HG03469 (cell line): ENCODE data around the gene SPATS1.
"Not testable (repeated sequence)": the region's sequence is repeated elsewhere in the genome, so short reads cannot be mapped to it uniquely, and the experiment has no call there.

ENCODE experiments used
- ATAC-seq: cut with Tn5 transposase; IDR thresholded peaks from one replicate; pipeline ENCODE4 v1.9.1; 2021; ENCODE audit warnings: mild to moderate bottlenecking, moderate library complexity, moderate number of reproducible peaks; ENCODE audit not compliant: unreplicated experiment

The SPATS1 gene

DNA sequence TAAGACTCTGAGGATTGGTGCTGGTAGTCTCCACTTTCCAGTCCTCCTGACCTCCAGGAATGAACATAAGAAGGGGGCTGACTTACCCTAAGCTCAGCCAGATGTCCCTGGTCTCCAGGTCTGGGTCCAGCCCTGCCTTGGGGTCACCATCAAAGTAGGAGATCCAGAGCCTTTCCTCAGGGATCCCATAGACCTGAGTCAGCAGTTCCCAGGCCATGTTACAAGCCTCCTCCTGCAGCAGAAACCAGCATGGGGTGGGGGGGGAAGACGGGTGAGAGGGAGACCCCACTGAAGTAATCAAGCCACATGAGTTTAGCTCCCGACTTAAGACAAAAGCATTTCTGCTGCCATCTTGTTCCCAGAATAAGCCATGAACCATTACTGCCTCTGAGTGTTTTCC, 31.1 kb upstream of the SPATS1 start:
- ATAC-seq, result no peak

DNA sequence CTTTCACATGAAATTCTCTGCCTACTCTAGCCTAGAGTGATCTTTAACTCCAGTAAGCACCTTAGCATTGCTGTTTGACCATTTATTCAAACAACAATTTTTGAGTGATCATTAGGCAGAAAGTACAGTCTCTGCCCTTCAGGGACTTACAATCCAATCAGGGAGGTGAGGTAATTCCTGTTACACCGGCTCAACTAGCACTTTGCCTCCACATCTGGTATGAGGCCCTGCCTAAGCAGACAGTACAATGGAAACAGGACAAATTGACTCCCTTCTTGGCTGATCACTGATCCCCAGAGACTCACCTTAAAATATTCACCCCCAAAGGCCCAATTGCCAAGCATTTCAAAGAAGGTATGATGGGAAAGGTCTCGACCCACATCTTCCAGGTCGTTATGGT, 30.7 kb upstream of the SPATS1 start:
- ATAC-seq, result no peak

DNA sequence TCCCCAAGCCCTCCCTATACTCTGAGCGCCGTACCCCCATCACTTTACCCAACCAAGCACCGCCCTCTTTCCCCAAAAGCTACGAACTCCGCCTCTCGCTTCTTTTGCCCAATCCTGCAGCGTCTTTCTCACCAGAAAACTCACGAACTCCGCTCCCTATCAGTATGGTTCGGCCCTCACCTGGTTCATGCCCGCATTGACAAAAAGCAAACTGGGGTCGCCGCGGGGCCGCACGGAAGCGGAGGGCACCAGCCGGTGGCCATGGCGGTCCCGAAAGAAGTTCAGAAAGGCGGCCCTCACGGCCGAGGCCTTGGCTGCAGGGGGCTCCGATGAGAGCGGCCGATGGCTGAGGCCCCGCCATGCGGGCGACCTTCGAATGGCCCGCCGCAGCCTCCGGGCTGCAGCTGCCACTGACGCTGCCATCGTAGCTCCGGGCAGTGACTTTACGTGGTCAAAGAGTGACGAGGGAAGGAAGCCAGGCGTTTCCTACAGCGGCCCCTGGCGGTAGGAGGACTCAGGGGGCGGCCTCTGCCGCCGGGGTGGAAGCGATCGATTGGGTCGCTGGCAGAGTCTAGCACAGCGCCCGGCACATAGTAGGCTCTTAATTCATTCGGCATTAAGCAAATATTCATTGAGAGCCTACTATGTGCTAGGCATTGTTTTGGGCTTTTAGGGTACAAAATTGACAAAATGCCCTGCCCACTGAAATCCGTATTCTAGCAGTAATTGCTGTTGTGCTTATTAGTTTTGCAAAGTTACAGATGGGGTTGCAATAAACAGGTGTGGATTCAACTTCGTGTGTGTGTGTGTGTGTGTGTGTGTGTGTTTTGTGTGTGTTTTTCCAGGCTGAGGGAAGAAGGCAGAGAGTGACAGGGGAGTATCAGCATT, 29.3 kb upstream of the SPATS1 start, which contains the start of gene AARS2:
Gene AARS2, minus strand, starts transcription at position 447 of the 888 bp plus-strand sequence. Its CDS starts 24 bp downstream, at position 423.
- peak; percentile 85 for ATAC-seq

DNA sequence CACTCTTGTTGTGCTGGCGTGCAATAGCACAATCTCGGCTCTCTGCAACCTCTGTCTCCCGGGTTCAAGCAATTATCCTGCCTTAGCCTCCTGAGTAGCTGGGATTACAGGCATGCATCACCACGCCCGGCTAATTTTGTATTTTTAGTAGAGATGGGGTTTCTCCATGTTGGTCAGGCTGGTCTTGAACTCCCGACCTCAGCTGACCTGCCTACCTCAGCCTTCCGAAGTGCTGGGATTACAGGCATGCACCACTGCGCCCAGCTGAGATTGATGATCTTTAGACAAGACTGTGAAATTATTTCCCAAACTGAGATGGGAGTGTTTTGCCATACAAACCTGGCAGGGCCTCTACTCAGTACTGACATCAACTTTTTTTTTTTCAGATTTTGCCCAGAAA, 27.8 kb upstream of the SPATS1 start:
- not testable (repeated sequence) for ATAC-seq

DNA sequence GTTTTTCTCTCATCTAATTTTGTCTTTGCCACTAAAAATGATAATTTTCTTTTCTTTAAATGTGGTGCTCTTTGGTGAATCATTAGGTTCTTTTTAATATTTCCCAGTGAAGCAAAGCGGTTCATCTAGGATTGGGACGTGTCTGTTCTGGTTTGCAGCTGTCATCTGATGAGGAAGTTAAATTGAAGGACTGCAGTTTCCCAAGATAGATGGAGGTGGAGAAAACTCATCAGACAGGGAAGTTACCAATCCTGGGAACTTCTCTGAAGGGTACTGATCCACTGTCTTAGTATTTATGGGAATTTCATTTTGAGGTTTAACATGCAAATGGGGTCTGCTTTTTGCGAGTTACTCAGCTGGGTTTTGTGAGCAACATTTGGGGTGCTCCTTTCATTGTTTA, 26.9 kb upstream of the SPATS1 start:
- ATAC-seq, result no peak

DNA sequence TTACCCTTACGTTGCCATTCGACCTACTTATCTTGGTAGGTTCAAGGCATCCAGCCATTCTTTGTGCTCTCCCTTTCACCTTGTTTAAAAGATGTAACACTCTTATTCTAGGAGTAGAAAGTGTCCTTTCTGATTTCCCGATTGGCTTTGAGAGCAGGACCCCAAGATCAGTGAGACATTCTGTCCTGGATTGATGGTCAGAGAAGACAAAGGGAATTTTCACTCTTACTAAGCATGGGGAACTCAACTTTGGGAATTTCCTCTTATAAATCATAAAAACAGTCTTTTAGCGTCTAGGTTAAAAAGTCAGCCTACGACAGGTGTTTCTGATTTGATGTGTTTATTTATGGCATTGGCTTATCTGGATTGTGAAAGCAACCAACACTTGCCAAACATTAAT, 26.5 kb upstream of the SPATS1 start:
- no peak for ATAC-seq

DNA sequence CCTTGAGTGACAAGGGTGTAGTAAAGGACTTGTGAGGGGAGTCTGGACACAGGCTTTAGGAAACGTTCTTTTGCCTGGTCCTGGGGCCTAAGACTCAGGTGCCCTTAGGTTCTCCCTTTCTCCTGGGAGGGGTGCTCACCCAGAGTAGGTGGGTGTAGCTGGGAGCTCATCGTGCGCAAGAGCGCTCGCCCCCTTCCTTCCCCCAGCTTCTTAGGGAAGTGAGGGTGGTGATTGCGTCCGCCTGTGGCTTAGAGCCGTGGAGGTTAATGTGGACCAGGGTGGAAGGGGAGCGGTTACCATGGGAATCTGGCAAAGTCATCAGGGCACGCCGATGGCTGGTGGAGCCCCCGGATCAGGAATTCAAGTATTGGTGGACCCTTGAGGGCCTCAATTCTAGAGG, 26.0 kb upstream of the SPATS1 start:
- ATAC-seq, result no peak

DNA sequence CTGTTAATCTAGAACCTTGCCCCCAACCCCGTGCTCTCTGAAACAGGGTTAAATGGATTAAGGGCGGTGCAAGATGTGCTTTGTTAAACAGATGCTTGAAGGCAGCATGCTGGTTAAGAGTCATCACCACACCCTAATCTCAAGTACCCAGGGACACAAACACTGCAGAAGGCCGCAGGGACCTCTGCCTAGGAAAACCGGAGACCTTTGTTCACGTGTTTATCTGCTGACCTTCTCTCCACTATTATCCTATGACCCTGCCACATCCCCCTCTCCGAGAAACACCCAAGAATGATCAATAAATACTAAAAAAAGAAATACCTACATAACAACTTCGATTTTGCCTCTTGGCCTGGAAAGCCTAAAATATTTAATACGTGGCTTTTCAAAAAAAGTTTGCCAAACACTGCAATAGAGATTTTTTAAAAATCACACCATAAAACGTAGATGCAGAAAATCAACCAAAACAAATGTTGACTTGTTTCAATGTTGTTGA, 25.3 kb upstream of the SPATS1 start:
- ATAC-seq, result not testable (repeated sequence)

DNA sequence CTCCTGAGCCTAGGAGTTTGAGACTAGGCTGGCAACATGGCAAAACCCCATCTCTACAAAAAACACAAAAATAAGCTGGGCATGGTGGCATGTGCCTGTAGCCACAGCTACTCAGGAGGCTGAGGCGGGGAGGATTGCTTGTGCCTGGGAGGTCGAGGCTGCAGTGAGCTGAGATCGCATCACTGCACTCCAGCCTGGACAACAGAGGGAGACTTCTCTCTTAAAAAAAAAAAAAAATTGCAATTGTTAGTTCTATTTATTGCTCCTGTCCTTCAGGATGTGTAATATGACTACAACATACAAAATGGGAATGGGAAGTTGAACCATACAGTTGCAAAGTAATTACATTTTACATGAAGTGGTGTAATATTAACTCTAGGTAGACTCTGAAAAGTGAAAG, 21.2 kb upstream of the SPATS1 start:
- no peak for ATAC-seq

DNA sequence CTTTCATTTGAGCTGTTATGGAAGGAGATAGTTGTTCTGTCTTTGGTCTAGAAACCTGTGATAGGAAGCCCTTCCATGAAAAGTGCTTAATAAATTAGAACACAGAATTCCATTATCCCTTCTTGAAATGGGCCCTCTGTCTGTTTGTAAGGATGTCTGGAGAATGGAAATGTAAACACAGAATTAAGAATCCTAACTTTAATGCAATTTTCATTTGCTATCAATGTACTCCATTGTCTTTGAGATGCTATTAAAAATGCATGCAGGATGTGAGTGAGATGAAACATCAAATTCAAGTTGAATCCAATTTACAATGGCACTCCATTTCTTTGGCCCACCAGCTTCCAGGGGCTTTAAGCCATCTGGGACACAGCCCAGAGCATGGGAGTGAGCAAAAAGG, 15.4 kb upstream of the SPATS1 start:
- no peak for ATAC-seq

DNA sequence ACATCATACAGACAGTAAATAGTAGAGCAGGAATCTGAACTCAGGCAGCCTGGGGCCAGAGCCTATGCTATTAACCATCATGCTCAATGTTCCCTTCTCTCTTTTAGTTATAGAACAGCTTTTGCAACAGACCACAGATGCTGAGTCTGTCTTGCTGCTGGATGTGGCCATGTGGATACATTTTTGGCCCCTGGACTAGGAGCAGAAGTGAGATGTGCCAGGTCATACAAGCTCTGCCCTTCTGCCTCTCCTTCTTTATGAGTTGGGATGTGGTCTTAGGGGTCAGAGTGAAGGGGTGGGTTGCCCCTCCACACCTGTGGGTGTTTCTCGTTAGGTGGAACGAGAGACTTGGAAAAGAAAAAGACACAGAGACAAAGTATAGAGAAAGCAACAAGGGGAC, 14.7 kb upstream of the SPATS1 start:
- ATAC-seq, result no peak

DNA sequence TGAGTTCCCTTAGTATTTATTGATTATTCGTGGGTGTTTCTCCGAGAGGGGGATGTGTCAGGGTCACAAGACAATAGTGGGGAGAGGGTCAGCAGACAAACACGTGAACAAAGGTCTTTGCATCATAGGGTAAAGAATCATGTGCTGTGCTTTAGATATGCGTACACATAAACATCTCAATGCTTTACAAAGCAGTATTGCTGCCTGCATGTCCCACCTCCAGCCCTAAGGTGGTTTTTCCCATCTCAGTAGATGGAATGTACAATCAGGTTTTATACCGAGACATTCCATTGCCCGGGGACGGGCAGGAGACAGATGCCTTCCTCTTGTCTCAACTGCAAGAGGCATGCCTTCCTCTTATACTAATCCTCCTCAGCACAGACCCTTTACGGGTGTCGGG, 14.2 kb upstream of the SPATS1 start:
- not testable (repeated sequence) for ATAC-seq

DNA sequence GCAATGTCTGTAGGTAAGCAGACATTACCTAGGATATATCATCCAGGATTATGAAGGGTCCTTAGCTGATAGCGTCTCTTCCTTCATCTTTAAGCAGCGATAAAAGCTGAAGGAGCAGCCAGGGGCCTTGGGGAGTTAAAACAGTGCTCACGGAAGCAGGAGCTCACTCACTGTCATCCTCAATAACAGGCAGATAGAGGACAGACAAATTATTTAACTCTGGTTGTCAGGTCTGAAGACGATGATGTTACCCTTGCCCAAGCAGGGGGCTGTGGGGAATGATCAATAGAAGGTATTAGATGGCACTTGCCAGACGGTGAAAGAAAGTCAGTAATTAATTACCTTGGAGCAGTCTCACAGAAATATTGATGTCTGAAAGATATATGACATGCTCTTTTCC, 12.6 kb upstream of the SPATS1 start:
- ATAC-seq, result no peak

DNA sequence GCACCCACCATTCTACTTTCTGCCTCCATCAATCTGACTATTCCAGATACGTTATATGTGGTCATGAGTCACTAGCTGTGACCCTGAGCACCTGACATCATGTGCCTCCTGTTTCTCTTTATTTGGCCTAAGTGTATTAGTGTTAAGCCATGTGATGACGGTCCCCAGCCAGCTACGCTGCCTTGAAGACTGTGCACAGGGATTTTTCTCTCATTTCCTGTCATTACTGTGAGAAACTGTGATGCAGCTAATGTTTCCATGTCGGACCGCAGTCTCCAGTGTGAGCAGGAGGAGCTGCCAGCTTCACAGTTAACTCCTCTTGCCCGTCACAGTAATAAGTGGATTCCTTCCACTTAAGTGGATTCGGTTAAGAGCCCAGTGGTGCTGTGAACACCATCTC, 9.9 kb upstream of the SPATS1 start:
- no peak for ATAC-seq

DNA sequence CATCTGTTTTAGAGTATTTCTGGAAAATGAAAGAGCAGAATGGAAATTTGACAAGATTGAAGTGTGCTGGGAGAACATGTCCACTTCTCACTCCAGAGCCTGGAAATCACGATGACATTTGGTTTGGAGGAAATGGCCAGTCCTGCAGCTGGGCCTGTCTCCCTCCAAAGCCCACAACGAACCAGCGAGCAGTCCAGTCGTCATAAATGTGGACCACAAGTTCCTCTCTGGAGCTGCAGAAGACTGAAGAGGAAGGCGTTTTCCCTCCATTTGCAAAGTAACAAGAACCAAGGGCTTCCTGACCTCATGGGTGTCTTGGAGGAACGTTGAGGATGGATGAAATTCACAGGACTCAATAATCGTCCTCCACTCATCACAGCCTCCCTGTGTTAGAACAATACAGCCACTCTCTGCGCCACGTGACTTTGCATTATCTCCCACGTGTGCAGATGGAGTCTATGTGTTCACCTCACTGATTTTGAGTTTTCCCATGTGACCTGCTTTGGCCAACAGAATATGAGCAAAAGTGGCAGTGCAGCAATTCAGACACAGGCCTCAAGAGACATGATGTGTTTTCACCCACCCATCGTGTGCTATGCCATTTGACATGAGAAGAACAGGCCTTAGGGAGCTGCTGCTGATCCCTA, 9.1 kb upstream of the SPATS1 start:
- ATAC-seq, result no peak

DNA sequence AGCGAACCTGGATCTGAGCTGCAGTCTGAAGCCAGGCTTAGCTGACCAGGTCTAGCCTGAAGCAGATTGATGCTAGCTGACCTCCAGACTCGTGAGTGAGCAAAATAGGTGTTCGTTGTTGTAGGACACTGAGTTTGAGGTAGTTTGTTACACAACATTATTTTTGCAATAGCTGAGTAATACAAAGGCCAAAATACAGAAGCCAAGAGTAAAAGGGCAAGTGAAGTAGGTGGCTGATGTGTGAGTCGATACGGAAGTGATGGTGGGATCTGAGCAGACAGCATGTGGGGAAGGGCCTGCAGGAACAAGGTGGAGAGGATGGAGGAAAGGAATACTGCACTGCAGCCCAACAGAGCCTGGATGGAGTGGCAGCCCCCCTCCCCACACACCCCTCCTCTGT, 8.5 kb upstream of the SPATS1 start:
- no peak for ATAC-seq

DNA sequence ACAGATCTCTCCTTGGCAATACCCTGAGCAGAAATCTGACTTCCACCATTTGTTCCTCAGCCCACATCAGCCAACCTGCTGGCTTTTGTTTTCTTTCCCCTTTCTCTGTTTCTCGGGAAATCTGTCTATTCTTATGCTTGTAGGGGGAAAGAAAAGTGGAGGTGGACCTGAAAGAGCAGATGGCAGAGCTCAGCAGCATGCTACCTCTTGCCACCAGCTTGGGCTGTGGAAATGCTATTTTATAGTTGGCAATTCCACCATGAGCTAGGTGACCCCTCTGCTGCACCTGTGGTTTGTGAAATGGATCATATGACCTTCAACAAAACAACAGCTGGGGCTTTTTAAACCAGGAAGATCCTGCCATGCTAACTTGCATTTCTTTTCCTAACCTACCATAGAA, 6.8 kb upstream of the SPATS1 start:
- ATAC-seq, result no peak

DNA sequence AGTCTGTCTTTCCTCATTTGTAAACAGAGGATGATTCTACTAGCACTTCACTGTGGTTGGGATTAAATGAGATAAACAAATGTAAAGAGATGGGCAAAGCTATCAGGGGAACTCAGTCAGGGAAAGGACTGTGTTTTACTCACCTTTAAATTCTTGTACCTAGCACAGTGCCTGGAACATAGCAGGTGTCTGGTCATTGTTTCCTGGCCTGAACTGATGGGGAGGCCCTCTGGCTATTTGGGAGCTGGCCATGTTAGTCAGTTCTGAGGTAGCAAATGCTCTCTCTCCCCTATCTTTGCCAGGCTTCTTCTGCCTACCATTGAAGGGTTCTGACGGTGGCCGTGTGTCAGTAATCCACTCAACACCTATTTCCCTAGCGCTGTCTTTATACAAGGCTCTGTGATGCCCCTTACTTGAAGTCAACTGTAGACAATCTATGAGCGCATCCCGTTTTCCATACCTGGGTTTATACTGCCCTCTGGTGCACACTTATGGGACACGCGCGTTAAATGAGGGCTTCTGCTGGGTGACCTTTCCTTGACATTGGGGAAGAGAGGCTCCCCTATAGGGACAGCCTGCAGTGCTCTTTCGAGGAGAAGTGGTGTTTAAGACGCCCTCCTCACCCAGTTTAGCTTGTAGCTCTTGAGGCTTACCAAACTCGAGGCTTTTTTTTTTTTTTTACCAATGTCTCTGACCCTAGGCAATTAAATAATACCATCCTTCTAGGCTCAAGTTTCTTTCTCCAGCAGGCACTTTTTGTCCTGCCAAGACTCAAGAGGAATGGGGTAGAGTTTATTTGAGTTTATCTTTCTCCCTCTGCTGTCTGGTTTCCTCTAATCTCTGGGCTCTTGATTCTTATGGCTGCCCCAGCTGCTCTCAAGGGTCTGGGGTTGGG, 4.0 kb upstream of the SPATS1 start:
- no peak for ATAC-seq

DNA sequence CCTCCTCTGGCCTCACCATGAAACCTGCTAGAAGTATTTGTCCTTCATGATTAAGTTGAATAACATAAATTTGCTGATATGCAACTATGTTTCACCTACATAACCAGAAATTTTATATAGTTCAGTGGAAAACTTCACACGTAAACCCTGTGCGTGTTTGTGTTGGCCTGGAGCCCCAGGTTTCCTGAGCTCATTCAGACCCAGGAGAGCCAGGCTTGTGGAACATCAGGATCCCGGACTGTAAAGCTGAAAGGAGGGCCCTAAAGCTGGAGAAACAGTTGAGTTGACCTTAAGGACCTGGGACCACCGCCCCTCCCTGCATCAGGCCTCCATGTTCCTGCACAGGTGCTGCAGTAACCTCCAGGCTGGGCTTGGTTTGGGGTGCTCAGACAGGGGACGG, 3.1 kb upstream of the SPATS1 start:
- no peak for ATAC-seq

DNA sequence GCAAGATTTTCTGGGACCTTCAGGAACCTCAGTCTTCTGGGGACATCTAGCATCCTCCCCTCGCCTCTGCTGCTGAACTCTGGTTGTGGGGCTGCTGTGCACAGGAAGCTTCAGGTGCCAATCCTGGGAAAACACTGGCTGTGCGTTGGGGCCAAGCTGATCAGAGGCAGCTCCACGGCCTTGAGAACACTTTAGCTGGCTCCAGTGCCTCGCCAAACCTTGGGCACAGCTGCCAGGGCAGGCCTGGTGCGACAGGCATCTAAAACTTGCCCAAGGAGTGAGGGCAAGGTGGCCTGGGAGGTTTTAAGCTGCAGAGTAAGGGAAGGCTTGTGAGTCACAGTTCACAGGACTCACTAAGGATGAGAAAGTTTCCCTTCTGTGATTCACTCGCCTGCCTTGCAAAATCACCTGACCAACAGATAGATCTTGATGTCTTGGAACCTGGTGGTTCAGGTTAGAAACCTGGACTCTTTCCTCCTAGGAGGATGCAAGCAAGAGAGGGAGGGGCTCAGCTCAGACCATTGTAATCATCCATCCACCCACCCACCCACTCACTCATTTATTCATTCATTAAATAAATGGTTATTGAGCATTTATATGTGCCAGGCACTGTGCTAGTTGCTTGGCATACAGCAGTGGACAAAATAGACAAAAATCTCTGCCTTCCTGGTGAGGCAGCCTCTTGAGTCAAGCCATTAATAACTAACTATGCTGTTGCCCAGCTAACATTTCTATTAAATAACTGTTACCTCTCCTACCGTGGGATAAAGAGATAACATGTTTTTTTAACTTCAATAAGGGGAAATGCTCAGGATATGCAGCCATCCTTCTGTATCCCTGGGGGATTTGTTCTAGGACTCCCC, 2.5 kb upstream of the SPATS1 start:
- no peak for ATAC-seq
